Muscle of leg (tissue), 11 donors: Measurements from ENCODE around the gene KCNC1. TPM values are rescaled to one million over a fixed set of nuclear protein-coding genes. Genes with fewer than 3 reads are reported as not detected.

Experiments used
- DNase-seq: peaks from one replicate; pipeline ENCODE4 v3.0.0; 2013
- H3K27ac ChIP-seq: one replicate; pipeline ENCODE4 v1.5.1; 2013; ENCODE audit warnings: mild to moderate bottlenecking, low read length, control low read depth
- H3K27me3 ChIP-seq: one replicate; pipeline ENCODE4 v1.6.1; 2013; ENCODE audit warnings: low read length; ENCODE audit not compliant: control insufficient read depth, insufficient read depth
- H3K36me3 ChIP-seq: one replicate; pipeline ENCODE4 v1.6.1; 2013; ENCODE audit warnings: low read length; ENCODE audit not compliant: control insufficient read depth, insufficient read depth
- H3K4me1 ChIP-seq: one replicate; pipeline ENCODE4 v1.6.1; 2013; ENCODE audit warnings: low read length; ENCODE audit not compliant: control insufficient read depth, insufficient read depth
- H3K4me3 ChIP-seq: one replicate; pipeline ENCODE4 v1.5.1; 2013; ENCODE audit warnings: low read length, control low read depth
- H3K9me3 ChIP-seq: replicated peaks from 2 replicates; pipeline ENCODE4 v1.6.1; 2013; ENCODE audit warnings: low read depth, low read length; ENCODE audit not compliant: control insufficient read depth
- WGBS: methylation state at CpG from one replicate; pipeline ENCODE4 v1.1.5; 2013; ENCODE audit warnings: missing lambda C conversion rate; ENCODE audit not compliant: insufficient coverage; 5-methylcytosine and 5-hydroxymethylcytosine counted together
- polyA plus RNA-seq, 8 donors: library from polyadenylated mRNA; unstranded; fragments of 120-200 nt; gene quantifications; one replicate each; pipeline versions ENCODE4 v1.2.1 to v1.2.3, GENCODE V29; 2013; ENCODE audit warnings: inconsistent platforms in 1 of 8, low replicate concordance in 1 of 8; ENCODE audit not compliant: insufficient read length in 8 of 8, insufficient read depth in 1 of 8
- total RNA-seq: library from RNA; stranded (reverse); fragments of 120-200 nt; gene quantifications from one replicate; pipeline ENCODE4 v1.2.4, GENCODE V29; 2013

The KCNC1 gene
- total and polyA plus RNA-seq, 9 donors: 0.18 to 2.1 (median 1.00) TPM

DNA sequence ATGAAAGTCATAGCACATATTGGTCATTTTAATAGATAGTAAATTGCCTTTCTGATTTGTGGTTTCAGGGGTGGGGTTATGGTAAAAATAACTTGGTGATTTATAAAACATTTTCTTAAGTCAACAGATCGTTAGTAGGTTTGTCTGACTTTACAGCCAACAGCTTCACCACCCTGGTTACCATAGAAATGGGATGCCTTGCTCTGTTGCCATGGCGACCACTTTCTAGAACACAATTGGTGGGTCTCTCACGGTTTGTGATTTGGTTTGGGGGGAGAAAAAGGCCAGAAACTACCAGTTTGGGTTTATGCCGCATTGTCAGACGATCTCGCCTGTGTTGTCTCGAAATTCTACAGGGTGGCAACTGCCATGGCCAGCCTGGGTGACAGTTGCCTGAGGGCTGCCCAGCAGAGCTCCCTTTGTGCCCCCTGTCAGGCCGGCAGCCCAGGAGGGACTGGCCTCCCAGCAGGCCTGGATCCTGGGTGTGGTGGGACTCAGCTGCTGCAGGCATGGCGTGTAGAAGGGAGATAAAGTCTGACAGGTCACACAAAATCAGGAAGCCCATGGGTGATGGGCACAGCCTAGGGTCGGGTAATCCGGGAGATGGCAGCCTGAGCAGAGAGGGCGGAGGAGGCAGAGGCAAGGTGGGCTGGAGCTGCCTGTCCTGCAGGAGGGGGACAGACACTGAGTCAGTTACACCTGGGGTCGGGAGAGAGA, 30.9 kb downstream of the KCNC1 start:
- Histone ChIP-seq H3K9me3 (no peaks in the 10 kb centered on the region), H3K4me1 (no peaks in the 10 kb centered on the region), H3K36me3 (no peaks in the 10 kb centered on the region), H3K27me3 (no peaks in the 10 kb centered on the region), H3K4me3 (no peak overlapping the region), H3K27ac (no peak overlapping the region)
- WGBS: 64% methylated on average over 12 of the region's 13 CpGs
- DNase-seq: no peak

DNA sequence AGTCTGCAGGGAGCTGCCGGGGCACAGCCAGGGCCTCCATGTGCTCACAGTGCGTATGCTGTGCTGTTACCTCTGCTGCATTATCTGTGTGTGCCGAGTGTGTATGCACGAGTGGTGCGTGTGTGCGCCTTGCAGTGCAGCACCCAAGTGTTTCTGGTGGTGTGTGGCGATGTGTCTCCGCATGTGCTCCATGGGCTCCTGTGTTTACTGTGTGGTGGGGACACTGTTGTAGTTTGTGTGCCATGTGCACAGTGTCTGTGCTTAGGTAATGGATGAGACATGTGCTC, 31.4 kb downstream of the KCNC1 start:
- no peak for DNase-seq
- Histone ChIP-seq H3K4me1 (no peaks in the 10 kb centered on the region), H3K27me3 (no peaks in the 10 kb centered on the region), H3K4me3 (no peak overlapping the region), H3K9me3 (no peaks in the 10 kb centered on the region), H3K36me3 (no peaks in the 10 kb centered on the region), H3K27ac (no peak overlapping the region)
- WGBS: 84% methylated on average over 8 of the region's 8 CpGs

DNA sequence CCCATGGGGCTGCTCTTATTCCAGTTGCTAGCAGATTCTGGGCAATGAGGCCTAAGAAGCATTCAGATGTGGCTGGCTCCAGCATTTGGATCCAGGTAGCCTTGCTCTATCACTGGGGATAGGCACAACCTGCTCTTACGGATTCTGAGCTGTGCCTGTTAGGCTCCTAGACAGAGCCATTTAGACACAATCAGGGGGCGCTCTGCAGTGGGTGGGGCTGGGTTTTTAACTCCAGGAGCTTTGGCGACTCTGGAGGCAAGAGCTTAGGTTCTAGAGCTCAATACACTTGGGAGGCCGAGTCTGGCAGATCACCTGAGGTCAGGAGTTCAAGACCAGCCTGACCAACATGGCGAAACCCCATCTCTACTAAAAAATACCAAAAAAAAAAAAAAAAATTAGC, 32.0 kb downstream of the KCNC1 start:
- no peak overlapping the region for H3K4me3 ChIP-seq
- H3K27me3 ChIP-seq: no peaks in the 10 kb centered on the region
- no peaks in the 10 kb centered on the region for H3K36me3 ChIP-seq
- H3K4me1 ChIP-seq: no peaks in the 10 kb centered on the region
- no peaks in the 10 kb centered on the region for H3K9me3 ChIP-seq
- no peak for DNase-seq
- no peak overlapping the region for H3K27ac ChIP-seq
- whole genome bisulfite sequencing: 64% methylated on average over 3 of the region's 5 CpGs

DNA sequence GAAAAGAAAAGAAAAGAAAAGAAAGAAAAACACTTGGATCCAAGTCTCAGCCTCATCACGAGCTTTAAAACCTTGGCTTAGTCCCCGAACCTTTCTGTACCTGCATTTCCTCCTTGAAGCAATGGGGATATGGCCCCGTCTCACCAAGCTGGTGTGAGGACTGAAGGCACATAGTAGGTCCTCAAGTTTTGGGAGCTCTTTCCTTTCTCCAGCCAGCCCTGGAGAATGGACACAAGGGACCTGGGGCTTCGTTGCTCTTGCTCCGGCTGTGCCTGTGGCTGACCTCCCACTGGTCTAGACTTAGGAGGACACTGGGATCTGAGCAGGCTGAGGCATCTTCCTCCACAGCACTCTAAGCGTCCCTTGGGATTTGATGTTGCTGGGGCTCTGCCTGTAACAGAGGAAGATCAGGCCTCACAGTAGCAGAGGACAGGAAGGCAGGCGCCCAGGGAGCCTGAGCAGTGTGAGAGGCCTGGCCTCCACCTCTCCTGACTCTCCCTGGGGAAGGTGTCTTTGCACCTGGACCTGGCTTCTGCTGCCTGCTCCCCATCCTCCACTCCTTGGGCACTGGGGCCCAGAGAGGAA, 32.8 kb downstream of the KCNC1 start:
- no peaks in the 10 kb centered on the region for H3K9me3 ChIP-seq
- H3K4me1 ChIP-seq: no peaks in the 10 kb centered on the region
- H3K4me3 ChIP-seq: no peak overlapping the region
- no peak overlapping the region for H3K27ac ChIP-seq
- WGBS: 86% methylated on average over 3 of the region's 7 CpGs
- H3K27me3 ChIP-seq: no peaks in the 10 kb centered on the region
- H3K36me3 ChIP-seq: no peaks in the 10 kb centered on the region
- peak; percentile 18 for DNase-seq

DNA sequence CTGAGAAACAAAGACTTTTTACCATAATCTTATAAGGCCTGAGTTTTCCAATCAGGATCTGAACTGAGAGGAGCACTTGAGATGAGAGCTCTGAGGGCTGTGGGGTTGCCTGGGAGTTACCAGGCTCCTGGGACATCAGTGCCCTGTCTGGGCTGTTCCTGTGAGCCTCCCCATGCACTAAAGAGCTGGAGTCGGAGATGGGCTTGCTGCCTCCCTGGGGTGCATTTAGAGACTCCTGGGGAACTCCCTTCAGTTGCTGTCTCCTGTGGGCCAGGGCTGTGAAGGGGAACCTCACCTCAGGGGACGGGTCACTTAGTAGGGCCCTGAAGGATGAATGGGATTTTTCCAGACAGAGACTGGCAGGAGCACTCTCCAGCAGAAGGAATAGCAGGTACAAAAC, 33.3 kb downstream of the KCNC1 start:
- Histone ChIP-seq H3K36me3 (no peaks in the 10 kb centered on the region), H3K27me3 (no peaks in the 10 kb centered on the region), H3K4me1 (no peaks in the 10 kb centered on the region), H3K9me3 (no peaks in the 10 kb centered on the region), H3K27ac (no peak overlapping the region), H3K4me3 (no peak overlapping the region)
- WGBS: 90% methylated on average over 2 of the region's 2 CpGs
- no peak for DNase-seq

DNA sequence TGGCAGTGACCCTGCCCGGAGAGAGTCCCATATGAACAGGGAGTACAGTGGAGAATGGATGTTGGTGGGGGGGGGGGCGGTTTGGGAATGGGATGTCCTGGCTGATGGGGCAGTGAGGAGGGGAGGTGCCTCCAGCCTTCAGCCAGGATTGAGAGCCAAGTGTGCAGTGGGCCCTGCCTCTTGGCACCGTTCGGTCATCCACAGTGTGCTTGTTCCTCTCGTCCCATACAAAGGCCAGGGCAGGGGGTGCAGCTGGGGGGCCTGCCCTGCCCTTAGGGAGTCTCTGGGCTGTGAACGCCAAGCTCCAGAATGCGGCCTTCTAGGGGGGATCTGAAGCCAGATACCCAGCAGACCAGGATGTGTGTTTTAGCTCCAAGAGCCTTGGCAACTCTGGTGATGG, 34.0 kb downstream of the KCNC1 start:
- H3K4me3 ChIP-seq: no peak overlapping the region
- WGBS: 88% methylated on average over 6 of the region's 7 CpGs
- H3K4me1 ChIP-seq: no peaks in the 10 kb centered on the region
- H3K9me3 ChIP-seq: no peaks in the 10 kb centered on the region
- DNase-seq: no peak
- H3K27ac ChIP-seq: no peak overlapping the region
- no peaks in the 10 kb centered on the region for H3K27me3 ChIP-seq
- no peaks in the 10 kb centered on the region for H3K36me3 ChIP-seq

DNA sequence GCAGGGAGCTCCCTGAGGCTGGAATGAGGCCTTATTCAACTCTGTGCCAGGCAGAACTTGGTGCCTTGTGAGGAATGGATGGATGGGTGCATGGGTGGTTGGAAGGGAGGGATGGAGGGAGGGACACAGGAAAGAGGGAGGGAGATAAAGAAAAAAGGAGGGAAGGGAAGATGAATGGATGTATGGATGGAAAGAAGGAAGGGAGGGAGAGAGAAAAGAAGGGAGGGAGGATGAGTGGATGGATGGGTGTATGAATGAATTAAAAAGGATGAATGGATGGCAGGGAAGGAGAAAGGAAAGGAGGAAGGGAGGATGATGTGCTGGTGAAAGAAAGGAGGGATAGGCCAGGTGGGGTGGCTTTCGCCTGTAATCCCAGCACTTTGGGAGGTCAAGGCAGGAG, 34.6 kb downstream of the KCNC1 start:
- no peaks in the 10 kb centered on the region for H3K4me1 ChIP-seq
- no peak overlapping the region for H3K4me3 ChIP-seq
- WGBS: no CpG with 5 or more reads among the region's 1 CpG
- H3K27ac ChIP-seq: no peak overlapping the region
- no peaks in the 10 kb centered on the region for H3K9me3 ChIP-seq
- DNase-seq: no peak
- H3K36me3 ChIP-seq: no peaks in the 10 kb centered on the region
- no peaks in the 10 kb centered on the region for H3K27me3 ChIP-seq

DNA sequence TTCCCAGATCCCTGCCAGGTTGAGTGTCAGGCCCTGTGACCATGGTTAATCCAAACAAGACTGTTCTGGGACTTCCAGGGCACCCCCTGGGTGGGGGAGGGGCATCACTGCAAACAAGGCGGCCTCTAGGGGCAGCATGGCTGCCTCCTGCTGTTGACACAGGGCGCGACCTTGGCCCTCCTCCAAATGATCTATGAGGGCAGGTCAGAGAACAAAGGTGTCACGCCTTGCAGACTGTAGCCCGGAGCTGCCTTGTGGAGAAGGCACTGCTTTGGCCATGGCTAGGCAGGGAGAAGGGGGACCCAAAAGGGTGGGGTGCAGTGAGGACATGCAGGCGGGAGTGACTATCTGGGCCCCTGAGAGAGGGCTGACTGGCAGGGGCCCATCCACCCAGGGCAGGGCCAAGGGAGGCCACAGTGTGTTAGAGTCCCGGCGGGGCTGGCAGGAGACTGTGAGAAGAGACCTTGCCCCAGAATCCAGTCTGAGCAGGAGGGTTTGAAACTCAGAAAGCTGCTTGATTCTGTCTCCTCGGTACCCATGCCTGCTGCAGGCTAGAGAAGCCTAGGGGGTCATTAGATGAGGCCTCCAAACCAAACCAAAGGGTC, 35.6 kb downstream of the KCNC1 start:
- H3K36me3 ChIP-seq: no peaks in the 10 kb centered on the region
- H3K9me3 ChIP-seq: no peaks in the 10 kb centered on the region
- WGBS: 61% methylated on average over 9 of the region's 9 CpGs
- H3K4me1 ChIP-seq: no peaks in the 10 kb centered on the region
- no peak for DNase-seq
- H3K27me3 ChIP-seq: no peaks in the 10 kb centered on the region
- H3K4me3 ChIP-seq: no peak overlapping the region
- no peak overlapping the region for H3K27ac ChIP-seq

DNA sequence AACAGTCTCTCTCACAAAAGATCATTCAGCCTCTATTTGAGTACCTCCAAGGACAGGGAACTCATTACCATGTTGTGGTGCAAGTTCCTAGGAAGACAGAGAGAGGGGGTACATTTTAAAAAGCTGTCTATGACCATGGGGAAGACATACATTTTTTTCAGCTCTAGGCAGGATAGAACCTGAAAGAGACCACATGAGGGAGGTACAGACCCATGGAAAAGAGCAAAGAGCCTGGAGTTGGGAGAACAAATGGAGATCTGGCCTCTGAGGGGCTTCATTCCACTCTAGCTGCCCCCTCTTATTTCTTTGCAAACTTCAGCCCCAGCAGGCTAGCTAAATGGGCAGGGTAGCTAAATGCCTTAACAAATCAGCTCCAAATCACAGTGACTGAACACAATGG, 36.3 kb downstream of the KCNC1 start:
- Histone ChIP-seq H3K9me3 (no peaks in the 10 kb centered on the region), H3K4me1 (no peaks in the 10 kb centered on the region), H3K27me3 (no peaks in the 10 kb centered on the region), H3K36me3 (no peaks in the 10 kb centered on the region), H3K27ac (no peak overlapping the region), H3K4me3 (no peak overlapping the region)
- peak; percentile 13 for DNase-seq

DNA sequence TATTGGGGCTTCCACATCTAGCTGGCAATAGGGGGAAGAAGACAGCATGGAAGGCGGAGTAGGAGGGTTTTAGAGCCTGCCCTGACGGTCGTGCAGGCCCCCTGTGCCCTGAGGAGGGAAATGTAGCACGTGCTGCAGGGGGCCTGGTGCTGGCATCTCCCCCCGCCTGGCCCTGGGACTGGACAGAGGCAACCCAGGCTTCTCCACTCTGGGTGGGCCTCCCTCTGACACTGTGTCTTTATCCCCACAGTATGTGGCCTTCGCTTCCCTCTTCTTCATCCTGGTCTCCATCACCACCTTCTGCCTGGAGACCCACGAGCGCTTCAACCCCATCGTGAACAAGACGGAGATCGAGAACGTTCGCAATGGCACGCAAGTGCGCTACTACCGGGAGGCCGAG, 36.8 kb downstream of the KCNC1 start:
- no peak overlapping the region for H3K4me3 ChIP-seq
- 91% methylated on average over 17 of the region's 17 CpGs for WGBS
- no peaks in the 10 kb centered on the region for H3K4me1 ChIP-seq
- no peaks in the 10 kb centered on the region for H3K36me3 ChIP-seq
- no peaks in the 10 kb centered on the region for H3K9me3 ChIP-seq
- H3K27ac ChIP-seq: no peak overlapping the region
- DNase-seq: no peak
- no peaks in the 10 kb centered on the region for H3K27me3 ChIP-seq
